SIG-M5 treated with dmso at 0.1 percent for 504 hours (cell line): ENCODE results near the gene IQGAP2.

Experiments used
- DNase-seq: peaks from one replicate; lab custom pipeline; 2025; ENCODE audit not compliant: unreplicated experiment; lab: John Stamatoyannopoulos, UW

Gene IQGAP2

GRCh38 chr5:76384705-76385104, 18.4 kb upstream of the IQGAP2 start:
- DNase-seq, result no peak

GRCh38 chr5:76385540-76385939, 17.5 kb upstream of the IQGAP2 start:
- DNase-seq, result no peak

- no peak for DNase-seq
Measured at GRCh38 chr5:76386360-76386759, 16.7 kb upstream of the IQGAP2 start.

GRCh38 chr5:76388236-76388635, 14.8 kb upstream of the IQGAP2 start:
- DNase-seq, result no peak

- DNase-seq, result no peak
Measured at GRCh38 chr5:76388791-76389512, 14.1 kb upstream of the IQGAP2 start.

GRCh38 chr5:76389513-76390154, 13.5 kb upstream of the IQGAP2 start:
- no peak for DNase-seq

- no peak for DNase-seq
Measured at GRCh38 chr5:76391014-76391413, 12.1 kb upstream of the IQGAP2 start.

- DNase-seq, result no peak
Measured at GRCh38 chr5:76393035-76393680, 9.9 kb upstream of the IQGAP2 start.

- DNase-seq, result no peak
Measured at GRCh38 chr5:76397200-76397599, 5.9 kb upstream of the IQGAP2 start.

- DNase-seq, result no peak
Measured at GRCh38 chr5:76399268-76399667, 3.8 kb upstream of the IQGAP2 start.

GRCh38 chr5:76400466-76400865, 2.6 kb upstream of the IQGAP2 start:
- no peak for DNase-seq

GRCh38 chr5:76401801-76402250, 1.3 kb upstream of the IQGAP2 start:
- DNase-seq, result peak; percentile 74

- peak; percentile 99 for DNase-seq
Measured at GRCh38 chr5:76402251-76402885, 717 bp upstream of the IQGAP2 start.

- DNase-seq, result no peak
Measured at GRCh38 chr5:76403766-76404222, 709 bp downstream of the IQGAP2 start.

- peak; percentile 60 for DNase-seq
Measured at GRCh38 chr5:76404223-76405211, 1.4 kb downstream of the IQGAP2 start.

GRCh38 chr5:76406014-76406413, 2.9 kb downstream of the IQGAP2 start:
- peak; percentile 63 for DNase-seq

GRCh38 chr5:76406673-76407072, 3.6 kb downstream of the IQGAP2 start:
- DNase-seq, result peak; percentile 89

- peak; percentile 87 for DNase-seq
Measured at GRCh38 chr5:76408104-76408654, 5.1 kb downstream of the IQGAP2 start.

GRCh38 chr5:76412511-76412910, 9.4 kb downstream of the IQGAP2 start:
- DNase-seq, result no peak

GRCh38 chr5:76413746-76414145, 10.7 kb downstream of the IQGAP2 start:
- no peak for DNase-seq
